Endodermal cell (in vitro differentiated cells): Measurements from ENCODE around the gene CHTF18. TPM values are rescaled to one million over a fixed set of nuclear protein-coding genes. Genes with fewer than 3 reads are reported as not detected.

Source experiments
- DNase-seq: peaks from one replicate; pipeline ENCODE4 v3.0.0-alpha.2; 2017
- H3K27ac ChIP-seq: 2 replicates; pipeline ENCODE4 v1.5.1; 2013; ENCODE audit warnings: mild to moderate bottlenecking, low read depth, low read length, moderate library complexity
- H3K27me3 ChIP-seq: 2 replicates; pipeline ENCODE4 v1.6.1; 2013; ENCODE audit warnings: mild to moderate bottlenecking, low read length, moderate library complexity; ENCODE audit not compliant: insufficient read depth, control insufficient read depth, poor library complexity, severe bottlenecking
- H3K36me3 ChIP-seq: 2 replicates; pipeline ENCODE4 v1.7.0; 2013; ENCODE audit warnings: mild to moderate bottlenecking, low read length, moderate library complexity; ENCODE audit not compliant: control insufficient read depth, insufficient read depth
- H3K4me1 ChIP-seq: one replicate; pipeline ENCODE4 v1.7.0; 2013; ENCODE audit warnings: low read length; ENCODE audit not compliant: control insufficient read depth, insufficient read depth
- H3K4me3 ChIP-seq: 2 replicates; pipeline ENCODE4 v1.5.1; 2013; ENCODE audit warnings: mild to moderate bottlenecking, low read length, moderate library complexity
- H3K9ac ChIP-seq: 2 replicates; pipeline ENCODE4 v1.6.1; 2013; ENCODE audit warnings: mild to moderate bottlenecking, low read length, moderate library complexity; ENCODE audit not compliant: poor library complexity, severe bottlenecking; ENCODE audit errors: extremely low read depth
- H3K9me3 ChIP-seq: 2 replicates; pipeline ENCODE4 v1.6.1; 2013; ENCODE audit warnings: mild to moderate bottlenecking, low read length, moderate library complexity; ENCODE audit not compliant: control insufficient read depth
- H3K27ac Mint-ChIP-seq: 2 replicates; pipeline ENCODE4 v1.8.0; 2020; ENCODE audit warnings: mixed read lengths
- H3K27me3 Mint-ChIP-seq: 2 replicates; pipeline ENCODE4 v1.8.0; 2021; ENCODE audit warnings: mild to moderate bottlenecking, mixed read lengths; ENCODE audit not compliant: insufficient read depth
- H3K36me3 Mint-ChIP-seq: 2 replicates; pipeline ENCODE4 v1.8.0; 2020; ENCODE audit warnings: low read depth, mixed read lengths
- H3K4me1 Mint-ChIP-seq: 2 replicates; pipeline ENCODE4 v1.8.0; 2020; ENCODE audit warnings: mixed read lengths
- H3K4me3 Mint-ChIP-seq: 2 replicates; pipeline ENCODE4 v1.8.0; 2020; ENCODE audit warnings: mild to moderate bottlenecking, moderate library complexity, mixed read lengths
- H3K9me3 Mint-ChIP-seq: 2 replicates; pipeline ENCODE4 v1.8.0; 2020; ENCODE audit warnings: mild to moderate bottlenecking, mixed read lengths
- WGBS, 2 experiments: methylation state at CpG; one replicate each; pipeline versions ENCODE4 v1.1.5 to v1.1.7; 2013; ENCODE audit warnings: missing lambda C conversion rate in 2 of 2, mixed read lengths in 1 of 2; ENCODE audit not compliant: insufficient coverage in 1 of 2, insufficient read length in 1 of 2; 5-methylcytosine and 5-hydroxymethylcytosine counted together
- total RNA-seq, 2 donors: library from RNA; stranded (reverse); fragmentation: NEBNext Ultra II Directional in 1 of 2; extraction: Animal tissue kit (Norgen Biotek cat#: 25700) in 1 of 2; gene quantifications; 2 replicates in 1 of 2; 3 replicates in 1 of 2; pipeline ENCODE4 v1.2.1, GENCODE V29; 2021
- TF ChIP-seq, protein P1 (sequence below): fragments of 200-600 bp; sonication (generic); conservative IDR thresholded peaks from 2 replicates; pipeline ENCODE4 v1.5.0; 2021; ENCODE audit warnings: antibody characterized with exemption, mild to moderate bottlenecking

CHTF18 gene
- total RNA-seq, 2 donors from 2014 or later: 158 to 169 TPM

DNA sequence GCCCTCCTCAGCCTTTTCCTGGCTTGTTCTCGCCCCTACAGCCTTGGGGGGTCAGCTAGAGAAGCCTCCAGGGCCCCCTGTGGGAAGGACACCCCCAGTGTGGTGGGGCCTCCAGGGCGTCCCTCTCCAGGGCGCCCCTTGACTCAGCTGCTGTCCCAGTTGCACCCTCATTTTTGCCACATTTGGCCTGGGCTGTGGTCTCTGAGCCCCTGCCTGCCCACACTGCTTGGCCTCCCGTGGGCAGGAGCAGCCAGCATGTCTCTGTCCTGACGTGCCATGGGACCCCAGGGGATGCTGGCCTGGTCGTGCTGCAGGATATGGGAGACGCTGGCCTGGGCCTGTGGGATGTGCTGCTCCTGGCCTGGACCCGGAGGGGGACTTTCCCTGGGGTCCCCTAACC lies 5.0 kb downstream of the CHTF18 start:
- H3K4me3 Mint-ChIP-seq: no peak overlapping the region
- Histone ChIP-seq H3K4me1 (no peaks in the 10 kb centered on the region), H3K9me3 (no peaks in the 10 kb centered on the region), H3K9ac (no peak overlapping the region), H3K27ac (no peak overlapping the region), H3K36me3 (peaks cover 33% of the 10 kb centered on the region), H3K27me3 (no peaks in the 10 kb centered on the region), H3K4me3 (no peak overlapping the region)
- TF ChIP-seq, protein P1, sequence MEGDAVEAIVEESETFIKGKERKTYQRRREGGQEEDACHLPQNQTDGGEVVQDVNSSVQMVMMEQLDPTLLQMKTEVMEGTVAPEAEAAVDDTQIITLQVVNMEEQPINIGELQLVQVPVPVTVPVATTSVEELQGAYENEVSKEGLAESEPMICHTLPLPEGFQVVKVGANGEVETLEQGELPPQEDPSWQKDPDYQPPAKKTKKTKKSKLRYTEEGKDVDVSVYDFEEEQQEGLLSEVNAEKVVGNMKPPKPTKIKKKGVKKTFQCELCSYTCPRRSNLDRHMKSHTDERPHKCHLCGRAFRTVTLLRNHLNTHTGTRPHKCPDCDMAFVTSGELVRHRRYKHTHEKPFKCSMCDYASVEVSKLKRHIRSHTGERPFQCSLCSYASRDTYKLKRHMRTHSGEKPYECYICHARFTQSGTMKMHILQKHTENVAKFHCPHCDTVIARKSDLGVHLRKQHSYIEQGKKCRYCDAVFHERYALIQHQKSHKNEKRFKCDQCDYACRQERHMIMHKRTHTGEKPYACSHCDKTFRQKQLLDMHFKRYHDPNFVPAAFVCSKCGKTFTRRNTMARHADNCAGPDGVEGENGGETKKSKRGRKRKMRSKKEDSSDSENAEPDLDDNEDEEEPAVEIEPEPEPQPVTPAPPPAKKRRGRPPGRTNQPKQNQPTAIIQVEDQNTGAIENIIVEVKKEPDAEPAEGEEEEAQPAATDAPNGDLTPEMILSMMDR: no peak
- no peak overlapping the region for H3K27ac Mint-ChIP-seq
- H3K4me1 Mint-ChIP-seq: no peaks in the 10 kb centered on the region
- H3K36me3 Mint-ChIP-seq: peaks cover 33% of the 10 kb centered on the region
- H3K9me3 Mint-ChIP-seq: no peaks in the 10 kb centered on the region
- WGBS, 2 experiments: 87 to 100% methylated on average over 4 to 8 of the region's 8 CpGs
- peaks cover 3% of the 10 kb centered on the region for H3K27me3 Mint-ChIP-seq
- DNase-seq: no peak

GRCh38 chr16:794091-794822 lies 5.8 kb downstream of the CHTF18 start:
- Histone ChIP-seq H3K4me1 (no peaks in the 10 kb centered on the region), H3K9me3 (no peaks in the 10 kb centered on the region), H3K27me3 (no peaks in the 10 kb centered on the region), H3K4me3 (no peak overlapping the region), H3K27ac (no peak overlapping the region), H3K36me3 (peaks cover 33% of the 10 kb centered on the region), H3K9ac (no peak overlapping the region)
- Mint-ChIP-seq H3K4me3 (no peak overlapping the region), H3K36me3 (peaks cover 34% of the 10 kb centered on the region), H3K9me3 (no peaks in the 10 kb centered on the region), H3K27me3 (peaks cover 3% of the 10 kb centered on the region), H3K4me1 (no peaks in the 10 kb centered on the region), H3K27ac (no peak overlapping the region)
- DNase-seq: no peak
- WGBS, 2 experiments: 94 to 95% methylated on average over 25 to 40 of the region's 40 CpGs
- TF ChIP-seq, protein P1: no peak

DNA sequence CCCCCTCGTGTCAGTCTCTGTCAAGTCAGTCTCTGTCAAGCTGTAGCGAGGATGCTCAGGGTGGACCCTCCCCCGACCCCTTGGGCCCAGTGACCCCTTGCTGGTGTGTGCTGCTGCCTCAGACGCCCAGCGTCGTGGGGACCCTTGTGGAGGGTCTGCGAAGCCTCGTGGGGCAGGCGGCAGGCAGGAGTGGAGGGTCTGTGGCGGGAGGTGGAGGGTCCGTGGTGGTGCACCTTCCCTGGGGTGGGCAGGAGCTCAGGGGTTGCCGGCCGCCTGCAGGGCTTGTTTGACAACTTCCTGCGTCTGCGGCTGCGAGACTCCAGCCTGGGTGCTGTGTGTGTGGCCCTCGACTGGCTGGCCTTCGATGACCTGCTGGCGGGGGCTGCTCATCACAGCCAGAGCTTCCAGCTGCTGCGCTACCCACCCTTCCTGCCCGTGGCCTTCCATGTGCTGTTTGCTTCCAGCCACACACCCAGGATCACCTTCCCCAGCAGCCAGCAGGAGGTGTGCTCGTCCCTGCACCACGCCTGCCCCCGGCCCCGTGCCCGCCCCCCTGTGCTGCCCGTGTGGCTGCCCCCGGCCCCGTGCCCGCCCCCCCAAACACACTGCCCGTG lies 6.5 kb downstream of the CHTF18 start:
- no peaks in the 10 kb centered on the region for H3K9me3 ChIP-seq
- Mint-ChIP-seq H3K4me3 (no peak overlapping the region), H3K27ac (no peak overlapping the region), H3K9me3 (no peaks in the 10 kb centered on the region), H3K4me1 (no peaks in the 10 kb centered on the region), H3K27me3 (peaks cover 3% of the 10 kb centered on the region), H3K36me3 (peaks cover 34% of the 10 kb centered on the region)
- no peak overlapping the region for H3K9ac ChIP-seq
- H3K4me1 ChIP-seq: no peaks in the 10 kb centered on the region
- H3K36me3 ChIP-seq: peaks cover 33% of the 10 kb centered on the region
- TF ChIP-seq, protein P1: no peak
- no peak overlapping the region for H3K27ac ChIP-seq
- no peak overlapping the region for H3K4me3 ChIP-seq
- no peak for DNase-seq
- 94 to 95% methylated on average over 10 to 21 of the region's 31 CpGs for WGBS, 2 experiments
- H3K27me3 ChIP-seq: no peaks in the 10 kb centered on the region
